ENCODE measurements around the gene ANXA1. TPM values are rescaled to one million over a fixed set of nuclear protein-coding genes. Genes with fewer than 3 reads are reported as not detected.

ANXA1 gene
- total and polyA plus RNA-seq, 5 donors = 46.7 to 139 (median 94.3) TPM

- ATAC-seq (no peak), DNase-seq (no peak)
- intact Hi-C loops (cut with DNase I) = no loop called here
- no peak overlapping the region for H3K27ac ChIP-seq (ENCODE audit: low read length)
- no peaks in the 10 kb centered on the region for H3K9me3 ChIP-seq (ENCODE audit: control insufficient read depth, low read length)
- H3K27me3 ChIP-seq (ENCODE audit: control insufficient read depth, insufficient read depth) = no peaks in the 10 kb centered on the region
- H3K4me1 ChIP-seq (ENCODE audit: control insufficient read depth, insufficient read depth, low read length) = no peaks in the 10 kb centered on the region
- WGBS = 88% methylated on average over 2 of the region's 2 CpGs
- H3K4me3 ChIP-seq (ENCODE audit: low read length) = no peak overlapping the region
These were observed 13.1 kb upstream of the ANXA1 start for GRCh38 chr9:73138516-73138915.

GRCh38 chr9:73141282-73141681 is 10.4 kb upstream of the ANXA1 start:
- Histone ChIP-seq H3K27ac (ENCODE audit: low read length) (no peak overlapping the region), H3K9me3 (ENCODE audit: control insufficient read depth, low read length) (no peaks in the 10 kb centered on the region), H3K4me3 (ENCODE audit: low read length) (no peak overlapping the region), H3K27me3 (ENCODE audit: control insufficient read depth, insufficient read depth) (no peaks in the 10 kb centered on the region), H3K4me1 (ENCODE audit: control insufficient read depth, insufficient read depth, low read length) (no peaks in the 10 kb centered on the region)
- intact Hi-C loops (cut with DNase I) = no loop called here
- 57% methylated on average over 1 of the region's 1 CpG for WGBS
- no peak for DNase-seq
- no peak for ATAC-seq

- no peaks in the 10 kb centered on the region for H3K9me3 ChIP-seq (ENCODE audit: control insufficient read depth, low read length)
- ATAC-seq = peak; percentile 78 to 83
- no peaks in the 10 kb centered on the region for H3K27me3 ChIP-seq (ENCODE audit: control insufficient read depth, insufficient read depth)
- no peak overlapping the region for H3K4me3 ChIP-seq (ENCODE audit: low read length)
- WGBS = 43% methylated on average over 2 of the region's 2 CpGs
- intact Hi-C loops (cut with DNase I) = no loop called here
- peaks cover 1% of the 10 kb centered on the region for H3K4me1 ChIP-seq (ENCODE audit: control insufficient read depth, insufficient read depth, low read length)
- no peak for DNase-seq
- no peak overlapping the region for H3K27ac ChIP-seq (ENCODE audit: low read length)
These were observed 7.8 kb upstream of the ANXA1 start for GRCh38 chr9:73143711-73144328.

- intact Hi-C loops (cut with DNase I) = no loop called here
- Histone ChIP-seq H3K27ac (ENCODE audit: low read length) (no peak overlapping the region), H3K27me3 (ENCODE audit: control insufficient read depth, insufficient read depth) (no peaks in the 10 kb centered on the region), H3K4me3 (ENCODE audit: low read length) (no peak overlapping the region), H3K4me1 (ENCODE audit: control insufficient read depth, insufficient read depth, low read length) (peaks cover 3% of the 10 kb centered on the region), H3K9me3 (ENCODE audit: control insufficient read depth, low read length) (no peaks in the 10 kb centered on the region)
- WGBS = 83% methylated on average over 2 of the region's 2 CpGs
- no peak for DNase-seq
- ATAC-seq = no peak
These were observed 5.4 kb upstream of the ANXA1 start for GRCh38 chr9:73146111-73146815.

- no peaks in the 10 kb centered on the region for H3K27me3 ChIP-seq (ENCODE audit: control insufficient read depth, insufficient read depth)
- H3K4me3 ChIP-seq (ENCODE audit: low read length) = no peak overlapping the region
- no peak overlapping the region for H3K27ac ChIP-seq (ENCODE audit: low read length)
- no peak for ATAC-seq
- no peaks in the 10 kb centered on the region for H3K9me3 ChIP-seq (ENCODE audit: control insufficient read depth, low read length)
- DNase-seq = no peak
- H3K4me1 ChIP-seq (ENCODE audit: control insufficient read depth, insufficient read depth, low read length) = peaks cover 3% of the 10 kb centered on the region
- intact Hi-C loops (cut with DNase I) = no loop called here
- WGBS = 70% methylated on average over 3 of the region's 3 CpGs
These were observed 3.2 kb upstream of the ANXA1 start for GRCh38 chr9:73148447-73148937.

GRCh38 chr9:73149371-73150067 is 2.1 kb upstream of the ANXA1 start:
- ATAC-seq (peak; percentile 52 to 67), DNase-seq (no peak)
- Histone ChIP-seq H3K27me3 (ENCODE audit: control insufficient read depth, insufficient read depth) (no peaks in the 10 kb centered on the region), H3K4me1 (ENCODE audit: control insufficient read depth, insufficient read depth, low read length) (peaks cover 5% of the 10 kb centered on the region), H3K27ac (ENCODE audit: low read length) (no peak overlapping the region), H3K4me3 (ENCODE audit: low read length) (peak overlapping the region; percentile 15), H3K9me3 (ENCODE audit: control insufficient read depth, low read length) (no peaks in the 10 kb centered on the region)
- intact Hi-C loops (cut with DNase I) = no loop called here
- 29% methylated on average over 4 of the region's 4 CpGs for WGBS

- ATAC-seq = peak; percentile 42 to 83
- no peaks in the 10 kb centered on the region for H3K9me3 ChIP-seq (ENCODE audit: control insufficient read depth, low read length)
- intact Hi-C loops (cut with DNase I) = no loop called here
- peaks cover 6% of the 10 kb centered on the region for H3K4me1 ChIP-seq (ENCODE audit: control insufficient read depth, insufficient read depth, low read length)
- DNase-seq = no peak
- no peak overlapping the region for H3K27ac ChIP-seq (ENCODE audit: low read length)
- no peaks in the 10 kb centered on the region for H3K27me3 ChIP-seq (ENCODE audit: control insufficient read depth, insufficient read depth)
- H3K4me3 ChIP-seq (ENCODE audit: low read length) = peak overlapping the region; percentile 99
These were observed 829 bp downstream of the ANXA1 start for GRCh38 chr9:73152543-73152844.

GRCh38 chr9:73152953-73153352 is 1.3 kb downstream of the ANXA1 start:
- H3K27ac ChIP-seq (ENCODE audit: low read length) = no peak overlapping the region
- 18% methylated on average over 2 of the region's 2 CpGs for WGBS
- intact Hi-C loops (cut with DNase I) = no loop called here
- peak overlapping the region; percentile 99 for H3K4me3 ChIP-seq (ENCODE audit: low read length)
- H3K27me3 ChIP-seq (ENCODE audit: control insufficient read depth, insufficient read depth) = no peaks in the 10 kb centered on the region
- H3K9me3 ChIP-seq (ENCODE audit: control insufficient read depth, low read length) = no peaks in the 10 kb centered on the region
- H3K4me1 ChIP-seq (ENCODE audit: control insufficient read depth, insufficient read depth, low read length) = peaks cover 6% of the 10 kb centered on the region
- peak; percentile 51 to 67 for ATAC-seq
- DNase-seq = no peak

- WGBS = 27% methylated on average over 4 of the region's 4 CpGs
- ATAC-seq = peak; percentile 40 to 45
These were observed 2.1 kb downstream of the ANXA1 start for GRCh38 chr9:73153793-73154227.

GRCh38 chr9:73154271-73154670 is 2.6 kb downstream of the ANXA1 start:
- 65% methylated on average over 8 of the region's 8 CpGs for whole genome bisulfite sequencing
- Histone ChIP-seq H3K27ac (ENCODE audit: low read length) (peak overlapping the region; percentile 83), H3K27me3 (ENCODE audit: control insufficient read depth, insufficient read depth) (no peaks in the 10 kb centered on the region), H3K4me3 (ENCODE audit: low read length) (peak overlapping the region; percentile 99), H3K9me3 (ENCODE audit: control insufficient read depth, low read length) (no peaks in the 10 kb centered on the region), H3K4me1 (ENCODE audit: control insufficient read depth, insufficient read depth, low read length) (peaks cover 5% of the 10 kb centered on the region)
- intact Hi-C loops (cut with DNase I) = no loop called here
- no peak for ATAC-seq
- DNase-seq = no peak

More at GRCh38 chr9:73153793-73154227, 2.1 kb downstream of the ANXA1 start:
- Histone ChIP-seq H3K27ac (ENCODE audit: low read length) (peak overlapping the region; percentile 83), H3K27me3 (ENCODE audit: control insufficient read depth, insufficient read depth) (no peaks in the 10 kb centered on the region), H3K9me3 (ENCODE audit: control insufficient read depth, low read length) (no peaks in the 10 kb centered on the region), H3K4me3 (ENCODE audit: low read length) (peak overlapping the region; percentile 99), H3K4me1 (ENCODE audit: control insufficient read depth, insufficient read depth, low read length) (peaks cover 5% of the 10 kb centered on the region)
- DNase-seq = no peak
- intact Hi-C loops (cut with DNase I) = no loop called here

- Histone ChIP-seq H3K4me3 (ENCODE audit: low read length) (peak overlapping the region; percentile 99), H3K9me3 (ENCODE audit: control insufficient read depth, low read length) (no peaks in the 10 kb centered on the region), H3K4me1 (ENCODE audit: control insufficient read depth, insufficient read depth, low read length) (peaks cover 5% of the 10 kb centered on the region), H3K27me3 (ENCODE audit: control insufficient read depth, insufficient read depth) (no peaks in the 10 kb centered on the region), H3K27ac (ENCODE audit: low read length) (peak overlapping the region; percentile 83)
- intact Hi-C loops (cut with DNase I) = no loop called here
- no peak for DNase-seq
- 62% methylated on average over 2 of the region's 2 CpGs for WGBS
- ATAC-seq = no peak
These were observed 3.1 kb downstream of the ANXA1 start for GRCh38 chr9:73154722-73155121.

All from right cardiac atrium (tissue), 5 donors.